SH-SY5Y (cell line): ENCODE measurements around the gene KLHL12.

Experiments used
- GATA2 ChIP-seq: IDR thresholded peaks from 2 replicates; pipeline ENCODE4 v1.6.1; 2011; ENCODE audit warnings: mild to moderate bottlenecking, low read depth, low read length
- GATA3 ChIP-seq: IDR thresholded peaks from 2 replicates; pipeline ENCODE4 v1.6.1; 2011; ENCODE audit warnings: low read depth, mild to moderate bottlenecking, low read length, moderate library complexity

DNA sequence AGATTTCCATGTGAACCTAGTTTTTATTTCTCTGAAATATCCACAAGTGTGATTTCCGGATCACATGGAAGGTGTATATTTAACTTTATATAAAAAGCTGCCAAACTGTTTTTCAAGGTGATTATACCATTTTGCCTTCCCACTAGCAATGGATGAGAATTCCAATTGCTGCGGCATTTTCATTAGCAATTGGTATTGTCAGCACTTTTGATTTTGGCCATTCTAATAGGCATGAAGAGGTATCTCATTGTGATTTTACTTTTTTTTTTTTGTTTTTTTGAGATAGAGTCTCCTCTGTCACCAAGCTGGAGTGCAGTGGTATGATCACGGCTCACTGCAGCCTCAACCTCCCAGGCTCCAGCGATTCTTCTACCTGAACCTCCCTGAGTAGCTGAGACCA is 45.0 kb upstream of the KLHL12 start:
- TF ChIP-seq GATA2 (no peak), GATA3 (no peak)
